ENCODE data around the gene PDSS2.
"Not testable (repeated sequence)": the region's sequence is repeated elsewhere in the genome, so short reads cannot be mapped to it uniquely, and the experiment has no call there.

The PDSS2 gene

DNA sequence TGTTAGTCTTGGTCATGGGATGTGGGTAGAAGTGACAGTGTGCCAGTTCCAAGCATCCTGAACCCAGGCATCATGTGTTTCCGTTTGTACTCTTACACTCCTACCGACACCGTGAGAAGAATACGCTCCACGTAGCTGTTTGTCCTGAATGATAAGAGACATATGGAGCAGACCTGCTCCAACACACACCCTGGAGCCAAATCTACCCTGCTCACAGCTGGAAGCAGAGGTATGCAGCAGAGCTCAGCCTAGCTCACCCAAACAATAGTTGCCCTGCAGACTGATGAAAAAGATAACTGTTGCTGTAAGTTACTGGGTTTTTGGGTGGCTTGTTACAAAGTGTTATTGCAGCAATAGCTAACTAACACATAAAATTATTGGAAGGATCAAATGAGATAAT lies 14.3 kb upstream of the PDSS2 start:
- DNase-seq = no peak

DNA sequence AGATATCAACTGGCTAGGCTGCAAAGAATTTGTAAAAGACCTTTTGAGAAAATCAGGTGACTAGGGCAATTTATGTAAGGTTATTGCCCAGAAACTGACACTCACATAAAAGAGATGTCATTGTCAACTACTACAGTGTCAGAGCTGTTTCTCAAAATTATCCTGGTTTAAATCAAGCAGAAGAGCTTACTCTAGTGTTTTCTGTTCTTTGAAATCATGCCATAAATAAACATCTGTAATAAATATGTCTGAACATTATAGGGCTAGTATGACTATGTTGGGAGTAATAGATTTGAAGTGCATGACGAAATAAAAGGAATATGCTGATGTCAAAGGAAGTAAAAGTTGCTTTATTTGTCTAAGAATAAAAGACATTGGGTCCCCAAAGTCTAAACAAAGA lies 11.0 kb upstream of the PDSS2 start:
- DNase-seq = no peak

DNA sequence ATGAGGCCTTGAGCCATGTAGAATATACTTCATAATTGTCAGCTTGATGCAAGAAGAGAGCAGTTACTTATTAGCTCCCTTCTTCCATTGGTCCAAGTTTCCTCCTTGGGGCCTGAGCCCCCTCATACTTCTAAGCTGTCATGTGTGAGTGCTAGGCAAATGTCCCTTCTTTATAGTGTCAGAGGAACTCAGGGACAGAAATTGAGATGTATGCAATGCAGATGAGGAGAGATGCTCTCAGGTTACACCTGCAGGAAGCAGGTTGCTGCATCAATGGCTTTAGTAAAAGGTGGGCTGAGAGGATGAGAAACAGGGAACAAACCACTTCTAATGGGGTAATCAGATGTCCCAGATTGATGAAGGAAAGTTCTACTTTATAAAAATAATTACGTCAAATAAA lies 6.7 kb upstream of the PDSS2 start:
- DNase-seq = no peak

- DNase-seq = no peak
Observed at GRCh38 chr6:107460083-107460631, 793 bp upstream of the PDSS2 start.

GRCh38 chr6:107458672-107459282 lies 587 bp downstream of the PDSS2 start:
- DNase-seq = peak; percentile 4

DNA sequence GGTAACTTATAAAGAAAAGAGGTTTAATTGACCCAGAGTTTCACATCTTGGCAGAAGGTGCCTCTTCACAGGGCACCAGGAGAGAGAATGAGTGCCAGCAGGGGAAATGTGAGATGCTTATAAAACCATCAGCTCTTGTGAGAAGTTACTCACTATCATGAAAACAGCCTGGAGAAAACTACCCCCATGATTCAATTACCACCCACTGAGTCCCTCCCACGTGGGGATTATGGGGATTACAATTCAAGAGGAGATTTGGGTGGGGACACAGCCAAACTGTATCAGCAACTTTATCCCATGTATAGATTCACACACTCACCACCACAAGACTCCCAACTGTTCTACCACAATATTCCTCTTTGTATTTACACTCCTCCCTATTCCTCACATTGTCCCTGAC lies 10.6 kb downstream of the PDSS2 start:
- DNase-seq = no peak

- DNase-seq = no peak
Observed at GRCh38 chr6:107447663-107448216, 11.6 kb downstream of the PDSS2 start.

DNA sequence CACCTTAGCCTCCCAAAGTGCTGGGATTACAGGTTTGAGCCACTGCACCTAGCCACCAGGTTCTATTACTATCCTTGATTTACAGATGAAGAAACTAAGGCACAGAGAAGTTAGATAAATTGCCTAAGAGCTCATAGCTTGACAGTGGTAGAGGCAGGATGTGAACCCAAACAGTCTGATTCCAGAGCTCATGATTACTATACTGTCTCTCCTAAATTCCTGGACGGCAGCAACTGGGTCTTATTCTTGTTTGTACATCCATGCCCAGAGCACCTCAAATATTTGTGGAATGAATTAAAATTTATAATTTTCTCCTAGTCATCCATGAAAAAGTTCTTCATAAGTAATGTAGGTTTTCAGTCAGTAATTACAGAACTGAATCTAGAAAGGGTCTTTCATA lies 15.1 kb downstream of the PDSS2 start:
- no peak for DNase-seq

DNA sequence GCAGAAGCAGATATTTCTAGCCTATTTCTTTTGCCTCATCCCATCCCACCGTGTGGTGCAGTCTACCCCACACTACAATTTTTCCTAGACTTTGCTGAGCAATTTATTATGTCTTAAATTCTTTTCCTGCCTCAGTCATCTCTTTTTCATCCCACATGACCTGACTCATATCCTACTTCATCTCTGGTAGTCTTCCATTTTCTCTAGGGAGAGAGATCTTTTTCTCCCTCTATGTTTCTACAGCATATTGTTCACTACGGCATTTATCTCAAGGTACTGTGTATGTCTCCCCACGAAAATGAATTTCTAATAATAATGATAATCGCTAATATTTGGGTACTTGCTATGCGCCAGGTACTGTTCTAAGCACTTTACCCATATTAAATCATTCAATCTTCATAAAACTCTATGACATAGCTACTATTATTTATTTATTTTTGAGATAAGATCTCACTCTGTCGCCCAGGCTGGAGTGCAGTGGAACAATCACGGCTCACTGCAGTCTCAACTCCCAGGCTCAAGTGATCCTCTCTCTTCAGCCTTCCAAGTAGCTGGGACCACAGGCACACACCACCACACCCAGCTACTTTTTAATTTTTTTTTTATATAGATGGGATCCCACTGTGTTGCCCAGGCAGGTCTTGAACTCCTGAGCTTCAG lies 15.6 kb downstream of the PDSS2 start:
- DNase-seq = no peak

DNA sequence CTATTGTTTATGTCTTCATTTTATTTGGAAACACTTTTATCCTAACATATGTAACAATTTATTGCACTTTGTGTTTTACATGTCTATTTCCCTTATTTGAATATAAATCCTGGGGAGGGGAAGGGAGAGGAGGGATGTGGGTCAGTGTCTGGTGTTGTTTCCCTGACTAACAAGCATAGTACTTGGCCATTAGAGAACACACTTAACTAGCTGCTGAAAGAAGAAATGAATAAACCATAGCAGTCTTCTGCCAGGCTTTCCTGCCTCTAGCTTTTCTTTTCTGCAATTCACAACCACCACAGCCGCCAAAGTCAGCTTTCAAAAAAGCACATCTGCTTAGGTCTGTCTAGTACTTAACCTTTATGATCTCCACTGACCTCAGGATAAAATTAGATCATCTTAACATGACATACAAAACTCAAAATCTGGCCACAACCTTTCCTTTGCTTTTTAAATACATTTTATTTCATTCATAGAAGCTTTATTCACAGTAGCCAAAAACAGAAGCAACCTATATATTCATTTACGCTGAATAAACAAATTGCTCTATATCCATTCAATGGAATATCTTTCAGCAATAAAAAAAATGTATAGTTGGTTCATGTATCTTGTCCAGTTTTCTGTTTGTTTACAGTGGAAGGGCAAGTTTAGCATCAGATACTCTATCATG lies 16.3 kb downstream of the PDSS2 start:
- no peak for DNase-seq

DNA sequence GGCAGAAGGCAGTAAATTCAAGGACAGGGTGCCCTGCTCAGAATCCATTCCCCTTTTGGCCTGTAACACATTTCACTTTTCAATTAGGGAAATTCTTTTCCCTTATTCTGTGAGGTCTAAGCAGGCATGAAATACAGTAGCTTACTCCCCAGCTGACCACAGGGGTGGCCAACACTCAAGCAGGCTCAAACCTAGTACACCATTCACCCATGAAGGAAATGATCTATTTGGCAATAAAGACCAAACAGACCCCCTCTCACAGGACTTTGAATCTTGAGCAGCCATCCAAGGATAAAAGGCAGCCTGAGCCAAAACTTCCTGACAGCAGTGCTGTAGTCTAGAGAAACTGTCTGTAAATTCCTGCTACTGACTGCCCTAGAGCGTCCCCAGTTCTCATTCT lies 17.7 kb downstream of the PDSS2 start:
- no peak for DNase-seq

- no peak for DNase-seq
Observed at GRCh38 chr6:107440936-107441335, 18.4 kb downstream of the PDSS2 start.

DNA sequence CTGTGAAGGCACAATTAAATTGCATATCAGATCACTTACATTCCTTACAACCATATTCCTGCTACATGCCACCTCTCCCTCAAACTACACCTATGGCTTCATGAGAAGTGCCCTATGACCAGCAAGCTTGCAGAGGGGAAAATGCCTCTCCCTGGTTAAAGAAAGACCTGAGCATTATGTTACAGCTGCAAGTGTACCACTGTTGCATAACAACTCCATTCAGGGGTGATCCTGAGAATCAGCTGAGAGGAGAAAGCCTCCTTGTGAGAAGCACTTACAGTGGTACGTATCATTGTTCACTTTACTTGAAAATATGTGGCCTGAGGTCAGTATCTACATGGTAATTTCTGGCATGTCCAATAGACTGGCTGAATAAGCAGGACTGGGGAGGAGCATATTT lies 20.0 kb downstream of the PDSS2 start:
- DNase-seq = no peak

DNA sequence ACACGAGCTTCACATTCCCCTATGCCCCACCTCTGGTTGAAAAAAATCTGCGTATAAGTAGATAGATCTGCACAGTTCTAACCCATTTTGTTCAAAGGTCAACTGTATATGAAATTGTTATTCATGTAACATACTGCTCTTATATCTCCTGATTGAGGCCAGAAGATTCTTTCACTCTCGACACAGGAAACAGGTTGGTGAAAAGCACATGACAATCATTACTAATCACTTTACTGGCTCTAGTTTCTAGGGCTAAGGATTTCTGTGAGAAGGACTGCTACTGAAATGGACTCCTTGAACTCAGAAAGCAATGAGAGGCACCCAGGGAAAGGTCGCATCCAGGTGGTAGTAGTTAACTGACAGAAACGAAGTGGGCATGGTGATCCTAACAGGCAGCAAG lies 21.7 kb downstream of the PDSS2 start:
- DNase-seq = no peak

DNA sequence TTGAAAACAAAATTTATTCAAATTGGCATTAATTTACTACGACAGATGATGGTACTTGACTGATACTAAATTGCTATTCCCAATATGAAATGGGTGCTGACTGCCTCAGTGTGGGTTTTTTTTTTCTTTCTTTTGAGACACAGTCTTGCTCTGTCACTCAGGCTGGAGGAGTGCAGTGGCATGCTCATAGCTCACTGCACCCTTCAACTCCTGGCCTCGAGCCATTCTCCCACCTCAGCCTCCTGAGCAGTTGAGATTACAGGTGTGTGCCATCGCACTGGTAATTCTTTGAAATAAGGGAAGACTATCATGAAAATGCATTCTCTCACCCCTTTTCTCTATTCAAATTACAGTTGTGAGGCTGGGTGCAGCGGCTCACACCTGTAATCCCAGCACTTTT lies 22.5 kb downstream of the PDSS2 start:
- DNase-seq = no peak

- no peak for DNase-seq
Observed at GRCh38 chr6:107435798-107436197, 23.6 kb downstream of the PDSS2 start.

- no peak for DNase-seq
Observed at GRCh38 chr6:107434812-107435211, 24.6 kb downstream of the PDSS2 start.

DNA sequence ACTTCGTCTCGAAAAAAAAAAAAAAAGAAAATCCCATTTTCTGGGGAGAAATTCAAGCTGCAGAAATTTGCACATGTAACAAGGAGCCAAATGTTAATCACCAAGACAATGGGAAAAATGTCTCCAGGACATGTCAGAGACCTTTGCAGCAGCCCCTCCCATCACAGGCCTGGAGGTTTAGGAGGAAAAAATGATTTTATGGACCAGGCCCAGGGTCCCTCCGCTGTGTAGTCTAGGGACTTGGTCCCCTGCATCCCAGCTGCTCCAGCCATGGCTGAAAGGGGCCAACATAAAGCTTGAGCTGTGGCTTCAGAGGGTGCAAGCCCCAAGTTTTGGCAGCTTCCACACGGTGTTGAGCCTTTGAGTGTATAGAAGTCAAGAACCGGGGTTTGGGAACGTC lies 33.4 kb downstream of the PDSS2 start:
- DNase-seq = not testable (repeated sequence)

- no peak for DNase-seq
Observed at GRCh38 chr6:107423474-107423990, 35.8 kb downstream of the PDSS2 start.

GRCh38 chr6:107421696-107422256 lies 37.6 kb downstream of the PDSS2 start:
- DNase-seq = no peak

DNA sequence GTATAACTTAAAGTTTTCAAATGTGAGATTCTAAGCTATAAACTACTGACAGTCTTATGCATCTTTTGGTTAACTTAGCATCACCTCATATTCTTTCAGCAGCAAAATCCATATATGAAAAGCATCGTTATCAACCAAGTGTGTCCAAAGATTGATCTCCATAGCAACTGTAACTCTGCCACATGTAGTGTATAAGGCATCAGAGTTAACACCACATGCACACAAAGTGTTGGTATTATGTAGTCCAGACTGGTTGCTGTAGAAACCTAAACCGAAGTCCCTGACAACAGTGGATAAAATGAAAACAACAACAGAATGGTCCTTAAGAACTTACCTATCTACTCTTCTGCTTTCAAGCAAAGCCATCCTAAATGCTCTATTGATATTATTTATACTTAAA lies 39.6 kb downstream of the PDSS2 start:
- no peak for DNase-seq

- no peak for DNase-seq
Observed at GRCh38 chr6:107418118-107418517, 41.2 kb downstream of the PDSS2 start.

- DNase-seq = no peak
Observed at GRCh38 chr6:107416145-107416544, 43.2 kb downstream of the PDSS2 start.

Data from NCI-H2107 (cell line).